Neural cell (in vitro differentiated cells): ENCODE data around the gene PRG2. TPM values are rescaled to one million over a fixed set of nuclear protein-coding genes. Genes with fewer than 3 reads are reported as not detected.

Source experiments
- H2AFZ ChIP-seq: fragments of 200-600, 300-800 bp; sonication (generic), shearing (Covaris generic); 2 replicates; pipeline ENCODE4 v1.6.0; 2014; ENCODE audit warnings: low read depth, mild to moderate bottlenecking, antibody characterized with exemption, low read length, moderate library complexity
- H3F3A ChIP-seq: fragments of 200-600 bp; shearing (Covaris generic); 2 replicates; pipeline ENCODE4 v1.6.1; 2016; ENCODE audit warnings: mild to moderate bottlenecking, moderate library complexity, mixed read lengths, antibody characterized with exemption, low read length; ENCODE audit not compliant: insufficient read depth, poor library complexity, severe bottlenecking
- H3K27ac ChIP-seq: fragments of 200-600, 300-800 bp; sonication (generic), shearing (Covaris generic); 2 replicates; pipeline ENCODE4 v1.5.1; 2014; ENCODE audit warnings: mild to moderate bottlenecking, low read length, moderate library complexity
- H3K27me3 ChIP-seq: fragments of 300-800, 200-600 bp; sonication (generic), shearing (Covaris generic); 2 replicates; pipeline ENCODE4 v1.6.0; 2014; ENCODE audit warnings: mild to moderate bottlenecking, low read depth, low read length, moderate library complexity; ENCODE audit not compliant: insufficient read depth
- H3K36me3 ChIP-seq: fragments of 300-800, 200-600 bp; sonication (generic), shearing (Covaris generic); 2 replicates; pipeline ENCODE4 v1.5.1; 2014; ENCODE audit warnings: mild to moderate bottlenecking, antibody characterized with exemption, low read length, moderate library complexity; ENCODE audit not compliant: insufficient read depth
- H3K4me2 ChIP-seq: fragments of 300-800, 200-600 bp; sonication (generic), shearing (Covaris generic); 2 replicates; pipeline ENCODE4 v1.6.0; 2014; ENCODE audit warnings: mild to moderate bottlenecking, low read length
- H3K4me3 ChIP-seq: fragments of 300-800, 200-600 bp; sonication (generic), shearing (Covaris generic); 2 replicates; pipeline ENCODE4 v1.5.1; 2014; ENCODE audit warnings: mild to moderate bottlenecking, low read length, moderate library complexity
- H3K79me2 ChIP-seq: fragments of 200-600 bp; shearing (Covaris generic); replicated peaks from 2 replicates; pipeline ENCODE4 v1.6.0; 2014; ENCODE audit warnings: mild to moderate bottlenecking, low read length, moderate library complexity; ENCODE audit not compliant: insufficient read depth
- H3K9ac ChIP-seq: fragments of 300-800, 200-600 bp; sonication (generic), shearing (Covaris generic); 2 replicates; pipeline ENCODE4 v1.6.1; 2016; ENCODE audit warnings: mild to moderate bottlenecking, low read length, mixed read lengths
- H3K9me2 ChIP-seq: fragments of 200-600 bp; shearing (Covaris generic); 2 replicates; pipeline ENCODE4 v1.6.1; 2016; ENCODE audit warnings: mild to moderate bottlenecking, low read length, mixed read lengths; ENCODE audit not compliant: insufficient read depth
- H3K9me3 ChIP-seq: fragments of 200-600, 300-800 bp; sonication (generic), shearing (Covaris generic); 2 replicates; pipeline ENCODE4 v1.6.1; 2016; ENCODE audit warnings: mild to moderate bottlenecking, mixed run types, low read length, moderate library complexity, mixed read lengths
- H4K20me1 ChIP-seq: fragments of 200-600 bp; shearing (Covaris generic); 2 replicates; pipeline ENCODE4 v1.6.1; 2016; ENCODE audit warnings: mild to moderate bottlenecking, mixed run types; ENCODE audit not compliant: insufficient read depth
- EP300 ChIP-seq: fragments of 450-650 bp; conservative IDR thresholded peaks from 2 replicates; pipeline ENCODE4 v1.6.1; 2014; ENCODE audit warnings: antibody characterized with exemption, mild to moderate bottlenecking, moderate library complexity; ENCODE audit not compliant: poor library complexity, severe bottlenecking
- EZH2 ChIP-seq: fragments of 200-600, 300-800 bp; shearing (Covaris generic), sonication (generic); IDR thresholded peaks from 2 replicates; pipeline ENCODE4 v1.6.1; 2014; ENCODE audit warnings: antibody characterized with exemption, low read length, borderline replicate concordance, mild to moderate bottlenecking; ENCODE audit not compliant: insufficient read depth, poor library complexity, severe bottlenecking
- MXI1 ChIP-seq: fragments of 450-650 bp; conservative IDR thresholded peaks from 2 replicates; pipeline ENCODE4 v1.6.1; 2014; ENCODE audit warnings: antibody characterized with exemption, mild to moderate bottlenecking; ENCODE audit not compliant: poor library complexity, severe bottlenecking
- POLR2AphosphoS5 ChIP-seq: IDR thresholded peaks from 2 replicates; pipeline ENCODE4 v1.6.1; 2012
- RAD21 ChIP-seq: fragments of 450-650 bp; conservative IDR thresholded peaks from 2 replicates; pipeline ENCODE4 v1.6.1; 2014; ENCODE audit warnings: antibody characterized with exemption, mild to moderate bottlenecking, moderate library complexity
- SMC3 ChIP-seq: fragments of 450-650 bp; conservative IDR thresholded peaks from 2 replicates; pipeline ENCODE4 v1.6.1; 2014; ENCODE audit warnings: antibody characterized with exemption, mild to moderate bottlenecking, moderate library complexity; ENCODE audit not compliant: poor library complexity
- TAF1 ChIP-seq: IDR thresholded peaks from 2 replicates; pipeline ENCODE4 v1.6.1; 2012; ENCODE audit warnings: low read depth
- polyA plus RNA-seq: library from polyadenylated mRNA; depleted of rRNA; stranded (reverse); fragments of >200 nt; gene quantifications from 2 replicates; pipeline ENCODE4 v1.2.3, GENCODE V29; 2014
- TF ChIP-seq, protein P1 (sequence below): fragments of 450-650 bp; IDR thresholded peaks from 2 replicates; pipeline ENCODE4 v1.5.1; 2014; ENCODE audit warnings: antibody characterized with exemption, mild to moderate bottlenecking, moderate library complexity; ENCODE audit not compliant: poor library complexity, severe bottlenecking
- TF ChIP-seq, protein P2 (sequence below): IDR thresholded peaks from 2 replicates; pipeline ENCODE4 v1.6.1; 2012; ENCODE audit warnings: borderline replicate concordance

PRG2 gene
- polyA plus RNA-seq, 1 donor from 2014 or later = not detected

DNA sequence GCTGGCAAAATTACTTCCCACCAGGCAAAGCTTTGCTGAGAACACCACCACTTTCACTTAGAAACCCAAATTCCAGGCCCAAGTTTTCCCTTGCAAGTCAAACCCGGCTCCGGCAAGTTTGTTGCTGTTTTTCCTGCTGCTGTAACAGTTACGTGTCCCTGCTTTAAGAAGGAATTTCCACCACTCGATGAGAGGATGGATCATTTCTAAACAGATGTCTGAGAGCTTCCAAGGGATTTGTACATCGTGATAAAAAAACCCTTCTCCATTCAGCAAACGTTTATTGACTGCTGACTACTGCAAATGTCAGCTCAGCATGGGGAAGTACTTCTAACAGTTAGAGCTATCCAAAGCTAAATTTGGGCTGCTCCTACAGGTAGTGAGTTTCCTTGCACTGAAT is 32.6 kb downstream of the PRG2 start:
- Histone ChIP-seq H3K36me3 (no peaks in the 10 kb centered on the region), H3K9me3 (no peaks in the 10 kb centered on the region), H3K4me3 (no peak overlapping the region), H3K27me3 (no peaks in the 10 kb centered on the region), H3K79me2 (no peaks in the 10 kb centered on the region), H3K4me2 (no peak overlapping the region), H2AFZ (no peak overlapping the region), H3F3A (no peaks in the 10 kb centered on the region), H3K9ac (no peak overlapping the region), H3K27ac (no peak overlapping the region), H4K20me1 (no peaks in the 10 kb centered on the region), H3K9me2 (no peaks in the 10 kb centered on the region)
- TF ChIP-seq, protein P1, sequence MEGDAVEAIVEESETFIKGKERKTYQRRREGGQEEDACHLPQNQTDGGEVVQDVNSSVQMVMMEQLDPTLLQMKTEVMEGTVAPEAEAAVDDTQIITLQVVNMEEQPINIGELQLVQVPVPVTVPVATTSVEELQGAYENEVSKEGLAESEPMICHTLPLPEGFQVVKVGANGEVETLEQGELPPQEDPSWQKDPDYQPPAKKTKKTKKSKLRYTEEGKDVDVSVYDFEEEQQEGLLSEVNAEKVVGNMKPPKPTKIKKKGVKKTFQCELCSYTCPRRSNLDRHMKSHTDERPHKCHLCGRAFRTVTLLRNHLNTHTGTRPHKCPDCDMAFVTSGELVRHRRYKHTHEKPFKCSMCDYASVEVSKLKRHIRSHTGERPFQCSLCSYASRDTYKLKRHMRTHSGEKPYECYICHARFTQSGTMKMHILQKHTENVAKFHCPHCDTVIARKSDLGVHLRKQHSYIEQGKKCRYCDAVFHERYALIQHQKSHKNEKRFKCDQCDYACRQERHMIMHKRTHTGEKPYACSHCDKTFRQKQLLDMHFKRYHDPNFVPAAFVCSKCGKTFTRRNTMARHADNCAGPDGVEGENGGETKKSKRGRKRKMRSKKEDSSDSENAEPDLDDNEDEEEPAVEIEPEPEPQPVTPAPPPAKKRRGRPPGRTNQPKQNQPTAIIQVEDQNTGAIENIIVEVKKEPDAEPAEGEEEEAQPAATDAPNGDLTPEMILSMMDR = no peak
- no peak for TF ChIP-seq SMC3
- TF ChIP-seq RAD21 = no peak
- no peak for TF ChIP-seq EP300
- no peak for TF ChIP-seq MXI1

DNA sequence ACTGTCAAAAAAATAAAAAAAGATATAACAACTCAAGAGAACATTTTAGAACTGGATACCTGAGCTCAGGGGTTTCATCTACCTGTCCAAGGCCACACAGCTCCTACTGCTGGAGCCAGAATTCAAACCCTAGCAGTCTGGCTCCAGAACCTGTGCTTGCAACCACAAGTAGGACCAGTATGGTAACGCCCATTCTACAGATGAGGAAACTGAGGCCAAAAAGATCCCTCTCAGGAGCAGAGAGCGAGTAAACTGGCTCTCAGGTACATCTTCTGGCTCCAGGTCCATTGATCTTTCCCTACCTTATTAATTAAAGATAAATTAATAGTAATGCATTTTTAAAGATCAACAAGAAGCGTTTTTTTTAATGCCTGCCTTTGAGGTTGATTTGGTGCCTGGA is 33.1 kb downstream of the PRG2 start:
- no peaks in the 10 kb centered on the region for H3K36me3 ChIP-seq
- H3K9me3 ChIP-seq = no peaks in the 10 kb centered on the region
- no peaks in the 10 kb centered on the region for H3K9me2 ChIP-seq
- H3F3A ChIP-seq = no peaks in the 10 kb centered on the region
- no peak overlapping the region for H3K4me3 ChIP-seq
- H3K27ac ChIP-seq = no peak overlapping the region
- TF ChIP-seq POLR2AphosphoS5 = no peak
- TF ChIP-seq MXI1 = no peak
- no peak for TF ChIP-seq TAF1
- no peak for TF ChIP-seq EZH2
- TF ChIP-seq, protein P2, sequence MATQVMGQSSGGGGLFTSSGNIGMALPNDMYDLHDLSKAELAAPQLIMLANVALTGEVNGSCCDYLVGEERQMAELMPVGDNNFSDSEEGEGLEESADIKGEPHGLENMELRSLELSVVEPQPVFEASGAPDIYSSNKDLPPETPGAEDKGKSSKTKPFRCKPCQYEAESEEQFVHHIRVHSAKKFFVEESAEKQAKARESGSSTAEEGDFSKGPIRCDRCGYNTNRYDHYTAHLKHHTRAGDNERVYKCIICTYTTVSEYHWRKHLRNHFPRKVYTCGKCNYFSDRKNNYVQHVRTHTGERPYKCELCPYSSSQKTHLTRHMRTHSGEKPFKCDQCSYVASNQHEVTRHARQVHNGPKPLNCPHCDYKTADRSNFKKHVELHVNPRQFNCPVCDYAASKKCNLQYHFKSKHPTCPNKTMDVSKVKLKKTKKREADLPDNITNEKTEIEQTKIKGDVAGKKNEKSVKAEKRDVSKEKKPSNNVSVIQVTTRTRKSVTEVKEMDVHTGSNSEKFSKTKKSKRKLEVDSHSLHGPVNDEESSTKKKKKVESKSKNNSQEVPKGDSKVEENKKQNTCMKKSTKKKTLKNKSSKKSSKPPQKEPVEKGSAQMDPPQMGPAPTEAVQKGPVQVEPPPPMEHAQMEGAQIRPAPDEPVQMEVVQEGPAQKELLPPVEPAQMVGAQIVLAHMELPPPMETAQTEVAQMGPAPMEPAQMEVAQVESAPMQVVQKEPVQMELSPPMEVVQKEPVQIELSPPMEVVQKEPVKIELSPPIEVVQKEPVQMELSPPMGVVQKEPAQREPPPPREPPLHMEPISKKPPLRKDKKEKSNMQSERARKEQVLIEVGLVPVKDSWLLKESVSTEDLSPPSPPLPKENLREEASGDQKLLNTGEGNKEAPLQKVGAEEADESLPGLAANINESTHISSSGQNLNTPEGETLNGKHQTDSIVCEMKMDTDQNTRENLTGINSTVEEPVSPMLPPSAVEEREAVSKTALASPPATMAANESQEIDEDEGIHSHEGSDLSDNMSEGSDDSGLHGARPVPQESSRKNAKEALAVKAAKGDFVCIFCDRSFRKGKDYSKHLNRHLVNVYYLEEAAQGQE = no peak
- TF ChIP-seq, protein P1 = no peak
- no peak for TF ChIP-seq EP300
- no peak for TF ChIP-seq RAD21
- TF ChIP-seq SMC3 = no peak
- H3K27me3 ChIP-seq = no peaks in the 10 kb centered on the region
- H2AFZ ChIP-seq = no peak overlapping the region
- H3K9ac ChIP-seq = no peak overlapping the region
- no peaks in the 10 kb centered on the region for H3K79me2 ChIP-seq
- H3K4me2 ChIP-seq = no peak overlapping the region
- no peaks in the 10 kb centered on the region for H4K20me1 ChIP-seq
